Glutamatergic neuron (in vitro differentiated cells): ENCODE results near the gene ZCWPW2. TPM values are rescaled to one million over a fixed set of nuclear protein-coding genes. Genes with fewer than 3 reads are reported as not detected.

ENCODE experiments used
- DNase-seq: peaks from one replicate; pipeline ENCODE4 v3.0.0; 2022
- H3K27ac Mint-ChIP-seq: one replicate; pipeline ENCODE4 v1.8.0; 2020; ENCODE audit warnings: mild to moderate bottlenecking, mixed read lengths, inconsistent platforms; ENCODE audit not compliant: unreplicated experiment
- H3K27me3 Mint-ChIP-seq: one replicate; pipeline ENCODE4 v1.8.0; 2020; ENCODE audit warnings: mild to moderate bottlenecking, moderate library complexity, mixed read lengths, inconsistent platforms; ENCODE audit not compliant: unreplicated experiment
- H3K36me3 Mint-ChIP-seq: one replicate; pipeline ENCODE4 v1.8.0; 2020; ENCODE audit warnings: mild to moderate bottlenecking, mixed read lengths, inconsistent platforms; ENCODE audit not compliant: unreplicated experiment
- H3K4me1 Mint-ChIP-seq: one replicate; pipeline ENCODE4 v1.8.0; 2020; ENCODE audit warnings: mild to moderate bottlenecking, low read depth, mixed read lengths, inconsistent platforms; ENCODE audit not compliant: unreplicated experiment
- H3K4me3 Mint-ChIP-seq: one replicate; pipeline ENCODE4 v1.8.0; 2020; ENCODE audit warnings: mild to moderate bottlenecking, mixed read lengths, inconsistent platforms; ENCODE audit not compliant: unreplicated experiment
- H3K9me3 Mint-ChIP-seq: one replicate; pipeline ENCODE4 v1.8.0; 2020; ENCODE audit warnings: mild to moderate bottlenecking, moderate library complexity, mixed read lengths, inconsistent platforms; ENCODE audit not compliant: unreplicated experiment
- total RNA-seq: library from RNA; stranded (reverse); fragmentation: NEBNext Ultra II Directional; extraction: Animal tissue kit (Norgen Biotek cat#: 25700); gene quantifications from one replicate; pipeline ENCODE4 v1.2.1, GENCODE V29; 2021; ENCODE audit not compliant: unreplicated experiment
- TF ChIP-seq, protein P1 (sequence below): fragments of 200-600 bp; sonication (generic); IDR thresholded peaks from one replicate; pipeline ENCODE4 v1.5.0; 2021; ENCODE audit not compliant: partially characterized antibody, unreplicated experiment

ZCWPW2 gene
- total RNA-seq, 1 donor from 2014 or later: 0.49 TPM

DNA sequence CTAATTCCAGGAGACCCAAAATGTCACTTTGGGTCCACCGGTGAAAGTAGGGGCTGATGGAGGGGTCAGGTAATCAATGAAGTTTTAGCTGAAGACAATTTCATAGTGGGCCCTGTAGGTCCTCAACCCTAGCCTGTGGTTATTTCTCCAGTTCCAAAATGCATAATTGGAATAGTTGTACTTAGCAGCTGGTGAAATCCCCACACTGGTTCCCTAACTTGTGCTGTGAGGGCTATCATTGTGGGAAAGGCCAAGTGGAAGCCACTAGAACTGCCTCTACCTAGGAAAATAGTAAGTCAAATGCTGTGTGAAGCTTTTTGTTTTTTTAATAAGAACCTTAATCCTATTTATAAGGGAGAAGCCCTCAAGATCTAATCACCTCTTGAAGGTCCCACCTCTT lies 193.8 kb downstream of the ZCWPW2 start:
- H3K4me1 Mint-ChIP-seq: no peaks in the 10 kb centered on the region
- no peak overlapping the region for H3K4me3 Mint-ChIP-seq
- TF ChIP-seq, protein P1, sequence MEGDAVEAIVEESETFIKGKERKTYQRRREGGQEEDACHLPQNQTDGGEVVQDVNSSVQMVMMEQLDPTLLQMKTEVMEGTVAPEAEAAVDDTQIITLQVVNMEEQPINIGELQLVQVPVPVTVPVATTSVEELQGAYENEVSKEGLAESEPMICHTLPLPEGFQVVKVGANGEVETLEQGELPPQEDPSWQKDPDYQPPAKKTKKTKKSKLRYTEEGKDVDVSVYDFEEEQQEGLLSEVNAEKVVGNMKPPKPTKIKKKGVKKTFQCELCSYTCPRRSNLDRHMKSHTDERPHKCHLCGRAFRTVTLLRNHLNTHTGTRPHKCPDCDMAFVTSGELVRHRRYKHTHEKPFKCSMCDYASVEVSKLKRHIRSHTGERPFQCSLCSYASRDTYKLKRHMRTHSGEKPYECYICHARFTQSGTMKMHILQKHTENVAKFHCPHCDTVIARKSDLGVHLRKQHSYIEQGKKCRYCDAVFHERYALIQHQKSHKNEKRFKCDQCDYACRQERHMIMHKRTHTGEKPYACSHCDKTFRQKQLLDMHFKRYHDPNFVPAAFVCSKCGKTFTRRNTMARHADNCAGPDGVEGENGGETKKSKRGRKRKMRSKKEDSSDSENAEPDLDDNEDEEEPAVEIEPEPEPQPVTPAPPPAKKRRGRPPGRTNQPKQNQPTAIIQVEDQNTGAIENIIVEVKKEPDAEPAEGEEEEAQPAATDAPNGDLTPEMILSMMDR: no peak
- no peaks in the 10 kb centered on the region for H3K27me3 Mint-ChIP-seq
- H3K36me3 Mint-ChIP-seq: peaks cover 7% of the 10 kb centered on the region
- H3K9me3 Mint-ChIP-seq: no peaks in the 10 kb centered on the region
- DNase-seq: no peak
- no peak overlapping the region for H3K27ac Mint-ChIP-seq

DNA sequence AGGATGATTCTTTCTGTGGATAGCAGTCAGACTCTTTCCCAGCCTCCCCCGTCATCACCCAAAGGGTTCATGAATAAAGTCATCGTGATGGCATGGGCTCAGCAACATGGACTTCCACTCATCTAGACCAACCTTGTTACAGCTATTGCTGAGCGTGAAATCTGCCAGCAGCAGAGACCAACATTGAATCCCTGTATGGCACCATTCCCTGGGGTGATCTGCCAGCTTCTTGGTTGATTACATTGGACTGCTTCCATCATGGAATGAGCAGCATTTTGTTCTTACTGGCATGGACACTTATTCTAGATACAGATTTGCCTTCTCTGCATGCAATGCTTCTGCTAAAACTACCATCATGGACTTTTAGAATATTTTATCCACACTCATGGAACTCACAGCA lies 195.7 kb downstream of the ZCWPW2 start:
- H3K4me1 Mint-ChIP-seq: peaks cover 7% of the 10 kb centered on the region

DNA sequence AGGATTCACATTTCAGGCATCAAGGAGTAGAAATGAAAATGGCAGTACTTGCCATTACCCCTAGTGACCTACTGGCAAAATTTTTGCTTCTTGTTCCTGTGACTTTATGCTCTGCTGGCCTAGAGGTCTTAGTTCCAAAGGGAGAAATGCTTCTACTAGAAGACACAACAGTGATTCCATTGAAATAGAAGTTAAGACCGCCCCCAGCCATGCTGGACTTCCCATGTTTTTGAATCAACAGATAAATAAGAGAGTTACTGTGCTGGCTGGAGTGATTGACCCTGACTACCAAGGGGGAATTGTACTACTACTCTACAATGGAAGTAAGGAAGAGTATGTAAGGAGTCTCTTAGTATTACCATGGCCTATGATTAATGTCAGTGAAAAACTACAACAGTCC lies 196.3 kb downstream of the ZCWPW2 start:
- TF ChIP-seq, protein P1: no peak
- peaks cover 7% of the 10 kb centered on the region for H3K36me3 Mint-ChIP-seq
- no peak overlapping the region for H3K4me3 Mint-ChIP-seq
- H3K27ac Mint-ChIP-seq: no peak overlapping the region
- DNase-seq: no peak
- H3K9me3 Mint-ChIP-seq: peaks cover 4% of the 10 kb centered on the region
- peaks cover 7% of the 10 kb centered on the region for H3K4me1 Mint-ChIP-seq
- no peaks in the 10 kb centered on the region for H3K27me3 Mint-ChIP-seq

More for the DNA sequence above, 195.7 kb downstream of the ZCWPW2 start:
- Mint-ChIP-seq H3K4me3 (no peak overlapping the region), H3K9me3 (peaks cover 4% of the 10 kb centered on the region), H3K36me3 (peaks cover 7% of the 10 kb centered on the region), H3K27me3 (no peaks in the 10 kb centered on the region), H3K27ac (no peak overlapping the region)
- TF ChIP-seq, protein P1: no peak
- no peak for DNase-seq

DNA sequence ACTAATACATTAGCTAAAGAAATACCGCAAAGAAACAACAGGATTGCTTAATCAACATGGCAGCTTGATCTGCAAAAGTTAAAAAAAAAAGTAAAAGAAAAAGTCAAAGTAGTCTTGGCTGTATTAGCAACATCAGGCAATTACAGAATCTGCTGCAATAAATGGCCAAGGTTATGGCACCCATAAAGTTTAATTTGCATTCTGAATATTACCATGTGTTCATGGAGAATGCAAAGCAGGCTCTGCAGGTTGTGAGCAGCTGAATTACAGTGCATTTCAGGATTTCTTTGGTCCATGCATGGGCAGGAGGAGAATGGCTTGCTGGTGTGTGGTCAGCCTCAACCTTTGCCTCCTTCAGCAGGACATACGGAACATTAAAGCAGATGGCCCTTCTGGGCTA lies 199.2 kb downstream of the ZCWPW2 start:
- DNase-seq: no peak
- H3K36me3 Mint-ChIP-seq: no peaks in the 10 kb centered on the region
- H3K27ac Mint-ChIP-seq: no peak overlapping the region
- peaks cover 7% of the 10 kb centered on the region for H3K4me1 Mint-ChIP-seq
- TF ChIP-seq, protein P1: no peak
- no peaks in the 10 kb centered on the region for H3K27me3 Mint-ChIP-seq
- H3K4me3 Mint-ChIP-seq: no peak overlapping the region
- H3K9me3 Mint-ChIP-seq: peaks cover 4% of the 10 kb centered on the region

DNA sequence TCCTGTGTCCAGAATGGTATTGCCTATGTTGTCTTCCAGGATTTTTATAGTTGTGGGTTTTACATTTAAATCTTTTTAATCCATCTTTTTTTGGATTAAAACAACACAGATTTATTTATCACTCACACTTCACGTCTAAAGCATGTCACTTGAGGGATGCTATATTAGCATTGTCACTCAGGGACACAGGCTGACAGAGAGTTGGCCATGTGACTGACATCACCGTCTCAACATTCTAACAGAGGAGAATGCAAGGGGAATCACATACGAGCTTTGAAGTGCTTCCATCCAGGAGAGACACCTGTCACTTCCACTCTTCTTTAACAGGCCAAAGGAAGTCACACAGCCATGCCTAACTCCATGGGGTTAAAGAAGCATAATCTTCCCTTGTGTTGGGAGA lies 204.7 kb downstream of the ZCWPW2 start:
- Mint-ChIP-seq H3K36me3 (no peaks in the 10 kb centered on the region), H3K27me3 (no peaks in the 10 kb centered on the region), H3K27ac (no peak overlapping the region), H3K9me3 (peaks cover under 1% of the 10 kb centered on the region), H3K4me1 (peaks cover 3% of the 10 kb centered on the region), H3K4me3 (no peak overlapping the region)
- no peak for DNase-seq
- TF ChIP-seq, protein P1: no peak
